ENCODE measurements around the gene RNASEH2C.

DNA sequence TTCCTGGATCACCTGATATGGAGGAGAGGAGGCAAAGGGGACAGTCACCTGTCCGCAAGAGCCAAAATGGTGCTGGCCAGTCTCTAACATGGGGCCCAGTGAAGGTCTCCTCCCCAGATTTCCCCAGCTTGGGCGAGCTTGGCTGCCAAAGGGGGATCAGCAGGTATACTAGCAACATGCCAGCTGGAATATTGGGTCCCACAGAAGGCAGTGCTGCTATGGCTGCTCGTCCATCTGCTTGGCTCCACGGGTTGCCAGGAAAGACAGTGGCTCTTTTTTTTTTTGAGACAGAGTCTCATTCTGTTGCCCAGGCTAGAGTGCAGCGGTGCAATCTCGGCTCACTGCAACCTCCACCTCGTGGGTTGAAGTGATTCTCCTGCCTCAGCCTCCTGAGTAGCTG is 21.3 kb downstream of the RNASEH2C start:
- TF ChIP-seq, protein P1, sequence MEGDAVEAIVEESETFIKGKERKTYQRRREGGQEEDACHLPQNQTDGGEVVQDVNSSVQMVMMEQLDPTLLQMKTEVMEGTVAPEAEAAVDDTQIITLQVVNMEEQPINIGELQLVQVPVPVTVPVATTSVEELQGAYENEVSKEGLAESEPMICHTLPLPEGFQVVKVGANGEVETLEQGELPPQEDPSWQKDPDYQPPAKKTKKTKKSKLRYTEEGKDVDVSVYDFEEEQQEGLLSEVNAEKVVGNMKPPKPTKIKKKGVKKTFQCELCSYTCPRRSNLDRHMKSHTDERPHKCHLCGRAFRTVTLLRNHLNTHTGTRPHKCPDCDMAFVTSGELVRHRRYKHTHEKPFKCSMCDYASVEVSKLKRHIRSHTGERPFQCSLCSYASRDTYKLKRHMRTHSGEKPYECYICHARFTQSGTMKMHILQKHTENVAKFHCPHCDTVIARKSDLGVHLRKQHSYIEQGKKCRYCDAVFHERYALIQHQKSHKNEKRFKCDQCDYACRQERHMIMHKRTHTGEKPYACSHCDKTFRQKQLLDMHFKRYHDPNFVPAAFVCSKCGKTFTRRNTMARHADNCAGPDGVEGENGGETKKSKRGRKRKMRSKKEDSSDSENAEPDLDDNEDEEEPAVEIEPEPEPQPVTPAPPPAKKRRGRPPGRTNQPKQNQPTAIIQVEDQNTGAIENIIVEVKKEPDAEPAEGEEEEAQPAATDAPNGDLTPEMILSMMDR (IDR thresholded peaks at IDR 0.05; ENCODE audit: low read length), result no peak
- TF ChIP-seq EZH2 (optimal IDR thresholded peaks at IDR 0.05; ENCODE audit: low read depth, low read length), result no peak
- TF ChIP-seq EZH2phosphoT487 (IDR thresholded peaks at IDR 0.05; ENCODE audit: low read length), result no peak

Data from MM.1S (cell line).